NCI-H82 treated with DMSO at 0.1 percent for 48 hours (cell line): Measurements from ENCODE around the gene LIF.

Experiments
- DNase-seq: peaks from one replicate; lab custom pipeline; 2025; ENCODE audit not compliant: unreplicated experiment; lab: John Stamatoyannopoulos, UW

Gene LIF

DNA sequence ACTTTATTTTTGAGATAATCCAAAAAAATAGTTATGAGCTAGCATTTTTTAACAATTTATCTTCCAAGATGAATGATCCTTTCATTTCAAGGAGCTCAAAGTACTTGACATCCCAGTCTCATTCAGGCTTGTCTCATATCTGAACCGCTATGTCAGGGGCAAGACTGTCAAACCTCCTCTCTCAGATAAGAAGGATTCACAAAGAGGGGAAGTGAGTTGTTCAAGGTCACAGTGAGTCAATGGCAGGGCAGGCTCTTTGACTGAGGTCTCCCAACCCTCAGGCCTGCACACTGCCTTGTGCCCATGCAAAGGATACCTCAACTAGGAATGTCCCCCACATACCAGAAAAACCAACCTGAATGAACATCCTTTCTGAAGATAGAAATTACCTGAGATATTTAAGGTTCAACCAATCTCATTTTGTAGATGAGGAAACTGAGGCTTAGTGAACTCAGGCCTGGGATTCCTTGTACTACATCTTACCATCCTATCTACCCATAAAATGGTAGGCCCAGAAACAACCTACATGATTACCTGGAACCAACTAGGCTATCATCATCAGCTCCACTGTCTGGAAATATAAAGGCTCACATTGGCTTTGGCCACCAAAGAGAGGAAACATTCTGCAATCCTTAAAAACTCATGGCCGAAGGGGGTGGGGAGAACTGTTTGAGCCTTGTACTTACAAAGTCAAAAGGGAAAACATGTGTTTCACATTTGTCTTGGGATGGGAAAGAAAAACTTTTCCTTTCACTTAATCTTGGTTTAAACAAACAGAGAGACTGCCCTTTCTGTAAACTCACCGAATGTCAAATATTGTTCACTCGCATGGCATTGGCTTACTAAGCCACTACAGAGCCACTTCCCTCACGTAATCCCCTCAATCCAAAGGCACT is 51.1 kb downstream of the LIF start:
- DNase-seq, result no peak

DNA sequence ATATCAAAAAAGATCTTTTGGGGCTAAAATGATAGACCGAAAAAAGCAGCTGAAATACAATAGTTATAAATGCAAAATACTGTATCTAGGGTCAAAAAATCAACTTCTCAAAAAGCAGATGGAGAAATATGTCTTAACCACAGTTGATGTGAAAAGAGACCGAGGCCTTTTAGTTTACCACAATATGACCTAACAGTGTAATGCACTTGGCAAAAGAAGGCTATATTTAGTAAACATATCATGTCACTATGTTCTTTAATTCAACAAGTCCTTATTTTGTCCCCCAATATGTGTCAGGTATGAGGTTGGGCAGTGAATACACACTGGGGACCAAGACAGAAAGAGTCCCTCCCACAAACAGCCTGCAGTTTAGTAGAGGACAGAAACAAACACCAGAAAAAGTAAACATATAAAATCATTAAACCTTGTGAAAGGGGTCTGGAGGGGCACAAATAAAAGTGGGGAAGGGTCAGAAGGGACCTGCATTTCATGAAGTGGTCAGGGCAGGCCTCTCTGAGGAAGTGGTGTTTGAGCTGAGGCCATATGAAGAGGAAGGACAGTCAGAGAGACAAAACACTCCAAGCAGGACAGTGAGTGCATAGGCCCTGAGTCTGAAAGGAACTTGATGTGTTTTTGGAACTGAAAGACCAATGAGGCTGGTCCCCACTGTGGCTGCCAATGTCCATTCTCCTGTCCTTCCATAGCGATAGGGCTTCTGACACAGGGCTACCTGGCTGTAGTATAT is 53.4 kb downstream of the LIF start:
- no peak for DNase-seq

DNA sequence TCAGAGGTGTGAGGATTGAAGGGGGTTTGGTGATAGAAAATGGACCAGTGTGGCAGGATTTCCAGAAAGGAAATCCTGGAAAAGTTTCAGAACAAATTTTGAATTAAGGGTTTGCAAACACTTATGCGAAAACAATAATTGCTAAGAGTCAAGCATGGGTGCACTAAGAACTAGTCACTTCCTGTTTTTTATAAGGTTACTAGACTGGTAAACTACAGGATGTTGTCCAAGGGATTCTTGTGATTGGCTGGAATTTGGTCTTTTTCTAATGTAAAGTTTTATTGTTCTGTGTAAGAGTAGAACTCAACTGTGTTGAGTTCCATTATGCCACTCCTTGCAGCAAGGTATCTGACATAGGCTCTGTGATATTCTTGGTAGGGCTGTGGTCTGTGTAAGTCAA is 54.1 kb downstream of the LIF start:
- no peak for DNase-seq

DNA sequence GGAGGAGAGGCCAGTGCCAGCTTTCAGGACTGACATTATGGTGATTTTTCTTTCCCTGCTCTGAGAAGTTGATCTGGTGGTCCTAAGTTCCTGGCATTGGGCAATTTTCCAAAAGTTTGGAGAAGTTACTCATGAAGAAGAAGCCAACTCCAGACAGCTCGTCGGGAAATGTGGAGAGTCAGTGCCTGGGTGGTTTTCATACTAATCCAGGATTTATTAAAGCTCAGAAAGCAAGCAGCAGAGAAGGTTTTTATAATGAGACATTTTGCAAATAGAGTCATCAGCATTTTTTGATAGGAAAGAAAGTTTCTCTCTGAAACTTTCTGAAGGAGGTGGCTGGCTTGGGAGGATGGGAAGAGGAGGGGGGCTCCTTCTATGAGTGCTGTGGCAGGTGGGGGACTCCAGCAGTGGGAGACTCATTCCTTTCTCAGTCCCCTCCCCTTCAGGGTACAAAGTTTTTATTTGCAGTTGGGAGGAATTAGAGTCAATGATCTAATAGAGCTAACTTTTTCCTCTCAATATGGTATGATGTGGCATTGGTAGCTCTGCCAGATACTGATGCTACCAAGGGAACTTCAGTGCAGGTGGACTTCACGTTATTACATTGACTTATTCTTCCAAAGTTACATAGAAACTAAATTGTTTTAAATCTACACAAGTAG is 55.4 kb downstream of the LIF start:
- no peak for DNase-seq

DNA sequence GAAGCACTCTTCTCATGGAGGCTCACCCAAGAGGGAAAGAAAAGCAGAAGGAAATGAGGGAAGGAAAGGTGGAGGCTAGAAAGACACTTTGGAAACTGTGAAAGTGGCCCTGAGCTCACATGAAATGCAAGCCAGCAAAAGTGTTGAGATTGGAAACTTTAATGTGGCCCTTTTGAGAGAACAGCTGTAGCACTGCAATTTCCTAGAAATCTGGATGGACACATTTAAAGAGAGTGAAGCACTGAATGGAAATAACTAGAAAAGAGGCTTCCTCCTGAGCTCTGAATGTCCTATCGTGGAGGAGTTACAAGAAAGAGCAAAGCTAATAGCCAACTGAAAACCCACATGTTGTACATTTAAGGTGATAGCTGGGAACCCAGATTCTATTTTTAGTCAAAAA is 56.0 kb downstream of the LIF start:
- DNase-seq, result no peak
